Caki2 (cell line): Measurements from ENCODE around the gene PTPRN. TPM values are rescaled to one million over a fixed set of nuclear protein-coding genes. Genes with fewer than 3 reads are reported as not detected.

Experiments used
- DNase-seq: peaks from one replicate; pipeline ENCODE4 v3.0.0-alpha.2; 2015; ENCODE audit warnings: low read depth
- in situ Hi-C: cut with HindIII; loops from 2 replicates; pipeline ENCODE4 v1.10.0; 2016; ENCODE audit warnings: low sequenced_read_pairs, low pct_unique_long_range_greater_than_20kb, mixed read lengths
- total RNA-seq: library from RNA; depleted of rRNA; stranded (reverse); fragments of >200 nt; shearing (Covaris generic); gene quantifications from 2 replicates; pipeline ENCODE4 v1.2.3, GENCODE V29; 2014; ENCODE audit warnings: low replicate concordance

PTPRN gene
- total RNA-seq, 1 experiment from 2014 or later: not detected

GRCh38 chr2:219252900-219253752, 56.1 kb downstream of the PTPRN start, which contains the start of gene TUBA4B:
Gene TUBA4B (plus strand): TSS chr2:219253243. CDS start chr2:219253408, 165 bp downstream.
- DNase-seq: peak; percentile 23

GRCh38 chr2:219252570-219252899, 56.7 kb downstream of the PTPRN start:
- DNase-seq: no peak
- in situ Hi-C loops: no loop called here

More at GRCh38 chr2:219252900-219253752, 56.1 kb downstream of the PTPRN start, which contains the start of gene TUBA4B:
- in situ Hi-C loops: no loop called here

GRCh38 chr2:219252084-219252483, 57.1 kb downstream of the PTPRN start:
- in situ Hi-C loops: no loop called here
- DNase-seq: no peak

GRCh38 chr2:219251656-219252055, 57.5 kb downstream of the PTPRN start:
- no peak for DNase-seq
- in situ Hi-C loops: no loop called here

- in situ Hi-C loops: no loop called here
- DNase-seq: no peak
Measured at GRCh38 chr2:219250049-219250781, 59.0 kb downstream of the PTPRN start.

GRCh38 chr2:219249203-219249980, 59.8 kb downstream of the PTPRN start:
- in situ Hi-C loops: no loop called here
- DNase-seq: peak; percentile 86

- in situ Hi-C loops: no loop called here
- DNase-seq: no peak
Measured at GRCh38 chr2:219248845-219249202, 60.4 kb downstream of the PTPRN start.

- in situ Hi-C loops: no loop called here
- no peak for DNase-seq
Measured at GRCh38 chr2:219247678-219248642, 61.2 kb downstream of the PTPRN start.

- in situ Hi-C loops: no loop called here
- no peak for DNase-seq
Measured at GRCh38 chr2:219246559-219246958, 62.6 kb downstream of the PTPRN start.

GRCh38 chr2:219245899-219246230, 63.3 kb downstream of the PTPRN start:
- in situ Hi-C loops: no loop called here
- DNase-seq: no peak

- in situ Hi-C loops: no loop called here
- DNase-seq: peak; percentile 83
Measured at GRCh38 chr2:219245148-219245898, 63.9 kb downstream of the PTPRN start, which contains the start of the genes GLB1L and STK16. Gene GLB1L (minus strand): TSS chr2:219245444. CDS start chr2:219243573, 1,871 bp downstream. Gene STK16 (plus strand): TSS chr2:219245479. CDS start chr2:219246000, 521 bp downstream.

GRCh38 chr2:219244789-219245147, 64.4 kb downstream of the PTPRN start:
- no peak for DNase-seq
- in situ Hi-C loops: no loop called here

- in situ Hi-C loops: no loop called here
- no peak for DNase-seq
Measured at GRCh38 chr2:219243291-219243761, 65.9 kb downstream of the PTPRN start.
